ENCODE data around the gene AHCYL1. TPM values are rescaled to one million over a fixed set of nuclear protein-coding genes. Genes with fewer than 3 reads are reported as not detected.
"Not testable (repeated sequence)": the region's sequence is repeated elsewhere in the genome, so short reads cannot be mapped to it uniquely, and the experiment has no call there.

The AHCYL1 gene
- total RNA-seq, 1 donor from 2014 or later: 90.1 TPM

DNA sequence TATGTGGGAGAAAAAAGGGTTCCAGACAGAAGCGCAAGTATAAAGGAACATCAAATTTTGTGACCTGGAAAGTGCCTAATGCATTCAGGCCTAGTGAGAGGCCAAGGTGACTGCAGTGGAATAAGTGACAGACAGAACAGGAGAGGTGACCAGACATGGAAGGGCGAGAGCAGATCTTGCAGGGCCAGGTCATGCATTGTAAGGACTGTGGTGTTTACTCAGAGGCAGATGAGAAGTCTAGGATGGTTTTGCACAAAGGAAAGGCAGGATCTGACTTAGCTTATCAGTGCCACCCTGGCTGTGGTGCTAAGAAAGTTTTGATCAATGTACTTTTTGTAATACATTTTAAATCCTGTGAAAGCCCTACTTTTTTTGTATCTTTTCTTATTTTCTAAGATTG is 34.1 kb upstream of the AHCYL1 start:
- Mint-ChIP-seq H3K27ac (ENCODE audit: unreplicated experiment) (no peak overlapping the region), H3K9me3 (no peaks in the 10 kb centered on the region), H3K36me3 (ENCODE audit: low read depth) (no peaks in the 10 kb centered on the region), H3K27me3 (ENCODE audit: low read depth) (no peaks in the 10 kb centered on the region), H3K4me1 (peaks cover 5% of the 10 kb centered on the region), H3K4me3 (no peak overlapping the region)
- no peak for TF ChIP-seq CTCF (conservative IDR thresholded peaks at IDR 0.05)
- no peak for DNase-seq (ENCODE audit: low read depth, low spot score)

- not testable (repeated sequence) for H3K27ac Mint-ChIP-seq (ENCODE audit: unreplicated experiment); H3K9me3 Mint-ChIP-seq; DNase-seq (ENCODE audit: low read depth, low spot score); H3K4me3 Mint-ChIP-seq; H3K36me3 Mint-ChIP-seq (ENCODE audit: low read depth); H3K4me1 Mint-ChIP-seq; H3K27me3 Mint-ChIP-seq (ENCODE audit: low read depth)
Observed at GRCh38 chr1:109951501-109951900, 33.1 kb upstream of the AHCYL1 start.

GRCh38 chr1:109954041-109954512 is 30.5 kb upstream of the AHCYL1 start:
- DNase-seq (ENCODE audit: low read depth, low spot score): no peak
- Mint-ChIP-seq H3K9me3 (no peaks in the 10 kb centered on the region), H3K27ac (ENCODE audit: unreplicated experiment) (no peak overlapping the region), H3K27me3 (ENCODE audit: low read depth) (no peaks in the 10 kb centered on the region), H3K36me3 (ENCODE audit: low read depth) (no peaks in the 10 kb centered on the region), H3K4me1 (peaks cover 5% of the 10 kb centered on the region), H3K4me3 (no peak overlapping the region)
- no peak for TF ChIP-seq CTCF (conservative IDR thresholded peaks at IDR 0.05)

DNA sequence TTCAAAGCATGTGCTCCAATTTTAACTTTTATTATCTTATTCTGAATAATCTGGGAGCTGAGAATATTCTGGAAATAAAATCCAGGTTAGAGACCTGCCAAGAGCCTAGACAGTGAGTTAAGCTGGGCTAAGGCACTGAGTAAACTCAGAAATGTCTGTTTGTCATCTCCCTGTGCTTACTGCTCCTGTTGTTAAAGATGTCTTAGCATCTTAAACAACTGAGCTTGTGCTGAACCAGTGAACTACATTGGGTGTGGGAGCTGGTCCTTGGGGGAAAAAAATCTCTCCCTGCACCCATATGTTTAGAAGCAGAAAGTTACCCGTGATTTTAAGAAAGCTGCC is 25.0 kb upstream of the AHCYL1 start:
- Mint-ChIP-seq H3K9me3 (no peaks in the 10 kb centered on the region), H3K36me3 (ENCODE audit: low read depth) (no peaks in the 10 kb centered on the region), H3K27ac (ENCODE audit: unreplicated experiment) (no peak overlapping the region), H3K4me3 (no peak overlapping the region), H3K4me1 (peaks cover 21% of the 10 kb centered on the region), H3K27me3 (ENCODE audit: low read depth) (no peaks in the 10 kb centered on the region)
- no peak for DNase-seq (ENCODE audit: low read depth, low spot score)
- no peak for TF ChIP-seq CTCF (conservative IDR thresholded peaks at IDR 0.05)

- H3K27ac Mint-ChIP-seq (ENCODE audit: unreplicated experiment): peak overlapping the region; percentile 37
- H3K36me3 Mint-ChIP-seq (ENCODE audit: low read depth): no peaks in the 10 kb centered on the region
- peak; percentile 51 for TF ChIP-seq CTCF (conservative IDR thresholded peaks at IDR 0.05)
- no peaks in the 10 kb centered on the region for H3K27me3 Mint-ChIP-seq (ENCODE audit: low read depth)
- H3K4me1 Mint-ChIP-seq: peaks cover 21% of the 10 kb centered on the region
- peaks cover 3% of the 10 kb centered on the region for H3K9me3 Mint-ChIP-seq
- DNase-seq (ENCODE audit: low read depth, low spot score): no peak
- peak overlapping the region; percentile 5 for H3K4me3 Mint-ChIP-seq
Observed at GRCh38 chr1:109959974-109960744, 24.4 kb upstream of the AHCYL1 start.

- H3K36me3 Mint-ChIP-seq (ENCODE audit: low read depth): no peaks in the 10 kb centered on the region
- H3K4me1 Mint-ChIP-seq: peaks cover 21% of the 10 kb centered on the region
- H3K27me3 Mint-ChIP-seq (ENCODE audit: low read depth): no peaks in the 10 kb centered on the region
- H3K27ac Mint-ChIP-seq (ENCODE audit: unreplicated experiment): no peak overlapping the region
- H3K4me3 Mint-ChIP-seq: no peak overlapping the region
- no peak for DNase-seq (ENCODE audit: low read depth, low spot score)
- no peak for TF ChIP-seq CTCF (conservative IDR thresholded peaks at IDR 0.05)
- peaks cover 7% of the 10 kb centered on the region for H3K9me3 Mint-ChIP-seq
Observed at GRCh38 chr1:109960745-109961094, 23.8 kb upstream of the AHCYL1 start.

All from neural crest cell (in vitro differentiated cells).